ENCODE results near the gene PPM1E. TPM values are rescaled to one million over a fixed set of nuclear protein-coding genes. Genes with fewer than 3 reads are reported as not detected.

PPM1E gene
- total RNA-seq, 2 experiments from 2014 or later, result 0.07 TPM; not detected in 1

DNA sequence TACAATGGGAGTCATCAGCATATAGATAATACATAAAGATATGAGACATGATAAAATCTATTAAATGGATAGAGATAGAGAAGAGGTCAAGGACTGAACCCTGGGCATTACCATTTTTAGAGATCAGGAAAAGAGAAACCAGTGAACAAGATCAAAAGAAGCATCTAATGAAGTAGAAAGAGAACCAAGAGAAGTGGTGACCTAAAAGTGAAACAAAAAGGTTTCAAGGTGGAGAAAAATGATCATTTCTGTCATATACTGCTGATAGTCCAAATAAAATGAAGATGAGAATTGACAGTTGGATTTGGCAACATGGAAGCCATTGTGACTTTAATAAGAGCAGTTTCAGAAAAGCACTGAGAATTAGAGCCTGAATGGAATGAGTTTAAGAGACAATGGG lies 165.1 kb downstream of the PPM1E start:
- no peak for DNase-seq
- intact Hi-C loops (cut with micrococcal nuclease), result no loop called here
- Mint-ChIP-seq H3K9me3 (no peaks in the 10 kb centered on the region), H3K27ac (no peak overlapping the region), H3K4me3 (no peak overlapping the region), H3K4me1 (ENCODE audit: low read depth) (peaks cover 16% of the 10 kb centered on the region), H3K27me3 (peaks cover 10% of the 10 kb centered on the region), H3K36me3 (ENCODE audit: low read depth) (no peaks in the 10 kb centered on the region)
- no peak for ATAC-seq
- POLR2A ChIA-PET, result no interaction called here
- CTCF ChIA-PET, result no interaction called here
- no peak for TF ChIP-seq CTCF (IDR thresholded peaks at IDR 0.05)

DNA sequence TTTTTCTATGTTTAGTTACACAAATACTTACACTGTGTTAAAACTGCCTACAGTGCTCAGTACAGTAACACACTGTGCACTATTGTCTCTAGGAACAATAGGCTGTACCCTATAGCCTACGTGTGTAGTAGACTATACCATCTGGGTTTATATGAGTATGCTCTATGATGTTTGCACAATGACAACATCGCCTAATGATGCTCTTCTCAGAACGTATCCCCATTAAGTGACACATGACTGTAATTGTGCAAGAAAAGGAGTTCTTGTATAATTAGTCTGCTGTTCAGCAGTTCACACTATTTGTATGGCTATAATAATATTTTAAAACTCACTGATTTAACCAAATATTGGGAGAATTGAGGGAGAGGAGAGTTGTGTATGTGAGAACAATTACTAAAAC lies 177.3 kb downstream of the PPM1E start:
- H3K27ac Mint-ChIP-seq, result no peak overlapping the region
- no peak for ATAC-seq

DNA sequence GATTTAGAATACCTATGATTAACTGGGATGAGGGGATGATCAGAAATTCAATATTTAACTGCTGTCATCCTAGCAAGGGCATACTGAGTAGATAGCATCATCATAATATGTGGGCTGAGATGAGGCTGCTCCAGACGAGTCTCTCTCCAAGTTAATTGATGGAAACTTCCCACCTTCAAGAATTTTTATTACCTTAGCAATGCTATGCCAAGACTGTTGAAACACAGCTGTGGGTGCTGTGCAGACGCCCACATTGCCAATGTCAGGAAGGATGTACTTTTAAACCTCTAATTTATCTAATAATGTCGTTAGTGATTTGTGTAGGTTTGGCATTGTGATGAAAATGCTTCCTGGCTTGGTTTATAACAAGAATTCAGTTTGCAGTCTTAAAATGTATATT lies 180.6 kb downstream of the PPM1E start:
- no peak overlapping the region for H3K4me3 Mint-ChIP-seq
- no peak for TF ChIP-seq CTCF (IDR thresholded peaks at IDR 0.05)
- H3K9me3 Mint-ChIP-seq, result no peaks in the 10 kb centered on the region
- no peaks in the 10 kb centered on the region for H3K36me3 Mint-ChIP-seq (ENCODE audit: low read depth)
- ATAC-seq, result no peak
- no peak overlapping the region for H3K27ac Mint-ChIP-seq
- POLR2A ChIA-PET, result no interaction called here
- H3K4me1 Mint-ChIP-seq (ENCODE audit: low read depth), result no peaks in the 10 kb centered on the region
- CTCF ChIA-PET, result no interaction called here
- intact Hi-C loops (cut with micrococcal nuclease), result no loop called here
- H3K27me3 Mint-ChIP-seq, result peaks cover 5% of the 10 kb centered on the region
- no peak for DNase-seq

More for the DNA sequence above, 177.3 kb downstream of the PPM1E start:
- peaks cover 13% of the 10 kb centered on the region for H3K27me3 Mint-ChIP-seq
- no peak for TF ChIP-seq CTCF (IDR thresholded peaks at IDR 0.05)
- intact Hi-C loops (cut with micrococcal nuclease), result no loop called here
- DNase-seq, result no peak
- no peaks in the 10 kb centered on the region for H3K4me1 Mint-ChIP-seq (ENCODE audit: low read depth)
- H3K4me3 Mint-ChIP-seq, result no peak overlapping the region
- ChIA-PET POLR2A (no interaction called here), CTCF (no interaction called here)
- H3K36me3 Mint-ChIP-seq (ENCODE audit: low read depth), result no peaks in the 10 kb centered on the region
- no peaks in the 10 kb centered on the region for H3K9me3 Mint-ChIP-seq

DNA sequence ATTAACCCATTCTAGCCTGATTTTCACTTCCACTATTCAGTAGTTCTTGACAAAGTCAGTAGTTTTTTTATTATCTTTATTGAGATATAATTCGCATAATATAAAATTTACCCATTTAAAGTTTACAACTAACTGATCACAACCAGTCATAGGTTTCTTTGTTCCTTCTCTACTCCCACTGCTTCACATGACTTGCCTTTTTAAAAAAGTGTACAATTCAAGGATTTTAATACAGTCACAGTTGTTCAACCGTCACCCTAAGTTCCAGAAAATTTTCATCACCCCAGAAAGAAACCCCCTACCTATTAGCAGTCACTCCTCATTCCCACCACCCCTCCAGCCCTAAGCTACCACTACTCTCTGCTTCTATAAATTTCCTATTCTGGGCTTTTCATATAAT lies 188.5 kb downstream of the PPM1E start:
- Mint-ChIP-seq H3K9me3 (peaks cover 7% of the 10 kb centered on the region), H3K4me3 (no peak overlapping the region), H3K27me3 (peaks cover 6% of the 10 kb centered on the region), H3K27ac (no peak overlapping the region), H3K36me3 (ENCODE audit: low read depth) (no peaks in the 10 kb centered on the region), H3K4me1 (ENCODE audit: low read depth) (no peaks in the 10 kb centered on the region)
- ATAC-seq (no peak), DNase-seq (no peak)
- intact Hi-C loops (cut with micrococcal nuclease), result no loop called here
- no peak for TF ChIP-seq CTCF (IDR thresholded peaks at IDR 0.05)
- ChIA-PET CTCF (no interaction called here), POLR2A (no interaction called here)

DNA sequence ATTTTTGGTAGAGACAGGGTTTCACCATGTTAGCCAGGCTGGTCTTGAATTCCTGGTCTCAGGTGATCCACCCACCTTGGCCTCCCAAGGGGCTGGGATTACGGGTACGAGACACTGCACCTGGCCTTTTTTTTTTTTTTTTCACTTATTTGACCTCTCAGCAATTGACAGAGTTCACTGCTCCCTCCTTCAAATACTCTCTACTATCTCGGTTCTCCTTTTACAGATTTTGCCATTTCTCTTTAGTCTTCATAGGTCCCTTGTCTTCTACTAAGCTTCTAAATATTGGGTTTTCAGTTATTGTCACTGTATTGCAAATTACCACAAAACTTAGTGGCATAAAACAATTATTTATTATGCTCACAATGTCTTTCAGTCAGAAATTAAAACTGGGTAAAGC lies 191.8 kb downstream of the PPM1E start:
- CTCF ChIA-PET, result no interaction called here
- peaks cover 25% of the 10 kb centered on the region for H3K9me3 Mint-ChIP-seq
- no peak for DNase-seq
- H3K27me3 Mint-ChIP-seq, result peaks cover 11% of the 10 kb centered on the region
- no peak overlapping the region for H3K4me3 Mint-ChIP-seq
- TF ChIP-seq CTCF (IDR thresholded peaks at IDR 0.05), result no peak
- no peaks in the 10 kb centered on the region for H3K4me1 Mint-ChIP-seq (ENCODE audit: low read depth)
- ATAC-seq, result no peak
- POLR2A ChIA-PET, result interaction anchor here (0.6 kb wide), 2 partner anchors 61 to 82 kb away, joined by 3 read pairs; no protein-coding TSS in a partner anchor
- no peak overlapping the region for H3K27ac Mint-ChIP-seq
- intact Hi-C loops (cut with micrococcal nuclease), result no loop called here
- H3K36me3 Mint-ChIP-seq (ENCODE audit: low read depth), result peaks cover 6% of the 10 kb centered on the region
